RWPE2 (cell line): ENCODE data around the gene CCDC138.

Source experiments
- ATAC-seq: fragments of 200-7000 bp; cut with Tn5 transposase; 3 replicates; pipeline ENCODE4 v1.9.1; 2021; ENCODE audit warnings: low read depth
- DNase-seq: peaks from one replicate; pipeline ENCODE4 v3.0.0-alpha.2; 2020; ENCODE audit warnings: low spot score
- H3K27ac ChIP-seq: fragments of 450-650 bp; 2 replicates; pipeline ENCODE4 v1.5.1; 2017; ENCODE audit warnings: mild to moderate bottlenecking; ENCODE audit not compliant: poor library complexity, severe bottlenecking
- H3K27me3 ChIP-seq: fragments of 250-450 bp; sonication (Bioruptor Pico); 2 replicates; pipeline ENCODE4 v1.5.1; 2021; ENCODE audit warnings: mild to moderate bottlenecking, moderate library complexity; ENCODE audit not compliant: insufficient read depth, poor library complexity, severe bottlenecking
- H3K36me3 ChIP-seq: fragments of 250-450 bp; sonication (Bioruptor Pico); 2 replicates; pipeline ENCODE4 v1.5.1; 2020; ENCODE audit warnings: low read depth, mild to moderate bottlenecking, moderate library complexity
- H3K4me1 ChIP-seq: fragments of 250-450 bp; sonication (Bioruptor Pico); 2 replicates; pipeline ENCODE4 v1.5.1; 2021; ENCODE audit warnings: mild to moderate bottlenecking, moderate library complexity; ENCODE audit not compliant: insufficient read depth, poor library complexity, severe bottlenecking
- H3K4me3 ChIP-seq: fragments of 250-450 bp; sonication (Bioruptor Pico); 2 replicates; pipeline ENCODE4 v1.5.1; 2021; ENCODE audit warnings: mild to moderate bottlenecking, moderate library complexity; ENCODE audit not compliant: severe bottlenecking
- H3K9me3 ChIP-seq: fragments of 250-450 bp; sonication (Bioruptor Pico); 2 replicates; pipeline ENCODE4 v1.5.1; 2021; ENCODE audit warnings: mild to moderate bottlenecking, moderate library complexity; ENCODE audit not compliant: severe bottlenecking
- CTCF ChIP-seq: fragments of 450-650 bp; IDR thresholded peaks from one replicate; pipeline ENCODE4 v1.5.1; 2017; ENCODE audit warnings: mild to moderate bottlenecking, moderate library complexity; ENCODE audit not compliant: poor library complexity, severe bottlenecking

The CCDC138 gene

DNA sequence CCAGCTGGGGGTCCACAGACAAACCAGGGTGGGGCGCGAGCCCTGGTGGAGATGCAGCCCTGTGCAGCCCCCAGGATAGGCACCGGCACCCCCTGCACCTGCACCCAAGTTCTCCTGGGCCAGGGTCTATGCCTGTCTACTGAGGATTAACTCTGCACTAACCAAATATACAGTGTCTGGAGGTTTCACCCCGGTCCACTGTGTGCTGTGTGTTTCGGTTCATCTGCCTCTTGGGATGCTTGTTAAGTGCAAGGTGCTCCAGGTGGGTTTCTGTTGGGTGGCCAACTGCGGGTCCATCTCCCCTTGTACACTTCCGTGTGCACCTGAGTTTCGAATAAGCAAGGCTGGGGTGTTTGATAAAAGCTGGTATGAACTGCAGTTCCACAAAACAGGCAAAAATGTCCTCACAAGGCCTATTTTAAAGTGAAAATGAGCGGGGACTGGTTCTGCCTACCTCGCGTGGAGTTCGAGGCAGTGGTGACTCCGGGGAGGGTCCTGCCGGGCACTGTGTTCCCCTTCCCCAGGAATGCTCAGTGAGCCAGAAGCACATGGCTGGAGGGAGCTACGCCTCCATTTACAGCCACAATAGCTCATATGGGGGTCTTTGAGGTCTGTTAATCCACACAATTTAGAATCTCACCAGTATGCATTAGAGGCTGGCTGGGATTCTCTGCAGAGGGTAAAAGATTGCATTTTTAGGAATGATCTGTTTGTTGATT is 131.7 kb downstream of the CCDC138 start:
- no peaks in the 10 kb centered on the region for H3K27me3 ChIP-seq
- H3K4me3 ChIP-seq: no peak overlapping the region
- TF ChIP-seq CTCF: no peak
- H3K9me3 ChIP-seq: no peaks in the 10 kb centered on the region
- peak; percentile 19 for DNase-seq
- ATAC-seq: no peak
- H3K4me1 ChIP-seq: peaks cover 18% of the 10 kb centered on the region
- H3K36me3 ChIP-seq: no peaks in the 10 kb centered on the region
- H3K27ac ChIP-seq: no peak overlapping the region

DNA sequence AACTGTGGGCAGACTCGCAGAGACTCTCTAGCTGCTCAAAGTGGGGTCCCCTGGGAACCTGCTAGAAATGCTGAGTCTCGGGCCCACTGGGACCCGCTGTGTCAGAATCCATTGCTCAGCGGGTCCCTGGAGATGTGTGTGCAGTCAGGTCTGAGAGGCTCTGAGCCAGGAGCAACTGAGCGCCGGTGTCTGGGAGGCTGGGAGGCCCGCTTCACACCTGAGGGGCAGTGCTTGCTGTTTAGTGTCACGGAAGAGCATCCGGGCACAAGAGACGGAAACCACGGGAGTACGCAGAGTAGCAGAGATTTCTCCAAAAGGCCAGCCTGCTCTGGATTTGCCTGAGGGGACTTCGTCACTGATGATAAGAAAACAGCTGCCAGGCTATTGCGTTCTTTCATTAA is 132.4 kb downstream of the CCDC138 start:
- Histone ChIP-seq H3K36me3 (no peaks in the 10 kb centered on the region), H3K27me3 (no peaks in the 10 kb centered on the region), H3K27ac (no peak overlapping the region), H3K4me3 (no peak overlapping the region), H3K4me1 (peaks cover 22% of the 10 kb centered on the region), H3K9me3 (no peaks in the 10 kb centered on the region)
- ATAC-seq (no peak), DNase-seq (peak; percentile 29)
- TF ChIP-seq CTCF: no peak

DNA sequence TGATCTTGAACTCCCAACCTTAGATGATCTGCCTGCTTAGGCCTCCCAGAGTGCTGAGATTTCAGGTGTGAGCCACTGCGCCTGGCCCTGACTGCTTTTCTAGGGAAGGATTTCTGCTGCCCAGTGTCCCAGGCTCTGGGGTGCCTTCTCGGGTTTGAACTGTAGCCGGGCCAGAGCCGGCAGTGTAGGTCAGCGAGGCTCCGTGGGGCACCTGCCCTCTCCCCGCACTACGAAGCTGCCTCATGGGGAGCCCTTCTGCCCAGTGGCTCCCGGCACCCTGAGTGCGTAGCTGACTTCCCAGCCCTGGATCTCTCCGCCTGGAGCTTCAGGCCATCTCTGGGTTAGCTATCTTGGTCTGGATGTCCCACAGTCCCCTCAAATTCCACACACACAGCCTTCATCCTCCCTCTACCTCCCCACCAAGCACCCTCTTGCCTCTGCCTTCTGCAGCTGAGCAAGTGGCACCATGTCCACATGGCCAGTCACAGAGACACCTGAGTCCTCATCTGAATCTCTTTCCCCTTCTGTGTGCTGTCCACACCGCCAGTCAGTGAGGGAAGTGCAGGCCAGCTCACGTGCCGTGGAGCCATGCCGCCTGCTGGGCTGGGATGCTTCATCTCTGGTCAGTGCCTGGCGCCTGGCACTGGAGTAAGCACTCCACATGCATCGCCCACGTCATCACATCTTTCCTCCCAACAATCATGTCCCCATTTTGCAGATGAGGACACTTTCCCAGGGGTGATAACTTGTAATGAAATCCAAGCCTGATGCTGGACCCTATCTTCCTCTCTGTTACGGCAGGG is 133.2 kb downstream of the CCDC138 start:
- no peak for TF ChIP-seq CTCF
- ATAC-seq (no peak), DNase-seq (peak; percentile 45)
- no peak overlapping the region for H3K27ac ChIP-seq
- H3K4me3 ChIP-seq: no peak overlapping the region
- H3K36me3 ChIP-seq: no peaks in the 10 kb centered on the region
- H3K4me1 ChIP-seq: peaks cover 22% of the 10 kb centered on the region
- no peaks in the 10 kb centered on the region for H3K27me3 ChIP-seq
- no peaks in the 10 kb centered on the region for H3K9me3 ChIP-seq

DNA sequence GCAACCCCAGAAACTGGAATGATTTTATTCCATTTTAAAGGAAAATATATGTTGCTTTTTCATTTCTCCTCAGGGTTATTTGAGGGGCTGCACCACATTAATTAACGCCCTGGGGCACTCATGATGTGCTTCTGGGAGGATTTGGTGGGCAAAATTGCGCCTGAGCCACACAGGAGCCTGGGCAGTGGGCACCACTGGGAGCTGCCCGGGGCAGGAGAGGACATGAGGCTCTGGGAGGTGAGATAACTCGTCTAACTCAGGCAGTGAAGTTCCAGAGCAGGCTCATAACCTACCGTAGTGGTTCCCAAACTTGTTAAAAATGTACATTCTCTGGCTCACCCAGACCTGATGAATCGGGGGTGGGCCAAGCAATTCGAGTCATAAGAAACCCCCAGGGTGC is 134.1 kb downstream of the CCDC138 start:
- Histone ChIP-seq H3K4me1 (peaks cover 22% of the 10 kb centered on the region), H3K36me3 (no peaks in the 10 kb centered on the region), H3K27ac (no peak overlapping the region), H3K4me3 (no peak overlapping the region), H3K9me3 (no peaks in the 10 kb centered on the region), H3K27me3 (no peaks in the 10 kb centered on the region)
- DNase-seq (no peak), ATAC-seq (no peak)
- no peak for TF ChIP-seq CTCF
